H1 (cell line): Measurements from ENCODE around the gene YPEL2. TPM values are rescaled to one million over a fixed set of nuclear protein-coding genes. Genes with fewer than 3 reads are reported as not detected.

Experiments used
- CTCF ChIA-PET: fragments of 300-600 bp; sonication (Branson Sonifier 250); formaldehyde crosslinking; loops from one replicate; lab custom pipeline; 2021; ENCODE audit not compliant: partially characterized antibody; lab: Charles Lee
- POLR2A ChIA-PET: fragments of 300-600 bp; sonication (Branson Sonifier 250); formaldehyde crosslinking; loops from one replicate; lab custom pipeline; 2021; ENCODE audit warnings: inconsistent platforms; ENCODE audit not compliant: partially characterized antibody; lab: Charles Lee
- DNase-seq, 2 experiments: peaks; one replicate each; pipeline versions ENCODE4 v3.0.0 to v3.0.0-alpha.2; 2010 to 2022; ENCODE audit warnings: low spot score in 2 of 2, low read depth in 1 of 2, mixed read lengths in 1 of 2
- FAIRE-seq: peaks from 2 replicates; lab custom pipeline; 2011; peaks lifted over from hg19 to GRCh38; lab: Jason Lieb, UNC
- H2AFZ ChIP-seq: 2 replicates; pipeline ENCODE4 v1.8.1; 2012; ENCODE audit warnings: low read length, inconsistent platforms
- H2AK5ac ChIP-seq: 2 replicates; pipeline ENCODE4 v1.6.1; 2013; ENCODE audit warnings: low read depth, low read length
- H2BK120ac ChIP-seq: replicated peaks from 2 replicates; pipeline ENCODE3; 2013; ENCODE audit warnings: low read depth, low read length, inconsistent platforms
- H2BK12ac ChIP-seq: 2 replicates; pipeline ENCODE4 v1.6.1; 2013; ENCODE audit warnings: low read depth, low read length
- H2BK15ac ChIP-seq: 2 replicates; pipeline ENCODE4 v1.6.1; 2013; ENCODE audit warnings: low read length
- H2BK20ac ChIP-seq: 2 replicates; pipeline ENCODE4 v1.6.1; 2013; ENCODE audit warnings: low read length
- H2BK5ac ChIP-seq: 2 replicates; pipeline ENCODE4 v1.6.1; 2013; ENCODE audit warnings: low read depth, low read length
- H3K14ac ChIP-seq: 2 replicates; pipeline ENCODE4 v1.6.1; 2013; ENCODE audit warnings: inconsistent platforms; ENCODE audit not compliant: insufficient read length
- H3K18ac ChIP-seq: 2 replicates; pipeline ENCODE4 v1.6.1; 2013; ENCODE audit warnings: low read length; ENCODE audit errors: extremely low read depth
- H3K23ac ChIP-seq: 2 replicates; pipeline ENCODE4 v1.6.1; 2013; ENCODE audit warnings: inconsistent platforms; ENCODE audit not compliant: insufficient read length
- H3K23me2 ChIP-seq: 2 replicates; pipeline ENCODE4 v1.6.1; 2013; ENCODE audit warnings: low read depth, low read length
- H3K27ac ChIP-seq: 2 replicates; pipeline ENCODE4 v1.6.1; 2011; ENCODE audit warnings: low read depth, low read length, inconsistent platforms
- H3K27me3 ChIP-seq, 4 experiments: replicated peaks in 1 of 4; 1 replicate in 1 of 4; 2 replicates in 3 of 4; pipeline versions ENCODE4 v1.6.1 to v1.8.1; 2011 to 2013; ENCODE audit warnings: low read length in 3 of 4, mild to moderate bottlenecking in 3 of 4, inconsistent platforms in 2 of 4, mixed read lengths in 2 of 4, moderate library complexity in 1 of 4; ENCODE audit not compliant: control insufficient read depth in 3 of 4, insufficient read depth in 3 of 4; ENCODE audit errors: extremely low read depth in 1 of 4
- H3K36me3 ChIP-seq, 4 experiments: 2 replicates each; pipeline versions ENCODE4 v1.6.1 to v1.8.1; 2011 to 2013; ENCODE audit warnings: mild to moderate bottlenecking in 4 of 4, low read length in 3 of 4, moderate library complexity in 2 of 4, control low read depth in 1 of 4, inconsistent platforms in 1 of 4; ENCODE audit not compliant: insufficient read depth in 4 of 4, control insufficient read depth in 2 of 4
- H3K4ac ChIP-seq: replicated peaks from 2 replicates; pipeline ENCODE3; 2013; ENCODE audit warnings: low read length, low read depth, mixed read lengths, inconsistent platforms; ENCODE audit not compliant: insufficient read length
- H3K4me1 ChIP-seq, 4 experiments: replicated peaks in 1 of 4; 1 replicate in 1 of 4; 2 replicates in 3 of 4; pipeline versions ENCODE4 v1.6.1 to v1.8.1; 2011 to 2013; ENCODE audit warnings: low read length in 3 of 4, inconsistent platforms in 2 of 4, mixed read lengths in 1 of 4; ENCODE audit not compliant: insufficient read depth in 4 of 4, control insufficient read depth in 3 of 4
- H3K4me2 ChIP-seq, 2 experiments: 2 replicates each; pipeline versions ENCODE4 v1.6.1 to v1.8.1; 2011 to 2013; ENCODE audit warnings: low read depth in 2 of 2, low read length in 2 of 2, control low read depth in 1 of 2, inconsistent platforms in 1 of 2, mild to moderate bottlenecking in 1 of 2; ENCODE audit not compliant: insufficient read depth in 1 of 2
- H3K4me3 ChIP-seq, 4 experiments: fragments of 200-600, 300-600 bp in 1 of 4; sonication (generic), shearing (Covaris generic), sonication (Bioruptor Twin) in 1 of 4; 2 replicates each; pipeline versions ENCODE4 v1.5.1 to v1.8.1; 2011 to 2016; ENCODE audit warnings: low read length in 4 of 4, low read depth in 3 of 4, control low read depth in 2 of 4, inconsistent platforms in 2 of 4, mild to moderate bottlenecking in 2 of 4, mixed read lengths in 1 of 4, moderate library complexity in 1 of 4; ENCODE audit not compliant: insufficient read depth in 2 of 4; ENCODE audit errors: extremely low read depth in 1 of 4
- H3K56ac ChIP-seq: replicated peaks from 2 replicates; pipeline ENCODE3; 2013; ENCODE audit warnings: low read depth, mild to moderate bottlenecking, mixed read lengths, low read length, inconsistent platforms; ENCODE audit not compliant: insufficient read length
- H3K79me1 ChIP-seq: 2 replicates; pipeline ENCODE4 v1.6.1; 2013; ENCODE audit warnings: low read depth, low read length, control low read depth
- H3K79me2 ChIP-seq, 2 experiments: 2 replicates each; pipeline versions ENCODE4 v1.6.1 to v1.8.1; 2012 to 2013; ENCODE audit warnings: low read length in 2 of 2, mild to moderate bottlenecking in 2 of 2, inconsistent platforms in 1 of 2; ENCODE audit not compliant: insufficient read depth in 2 of 2, control insufficient read depth in 1 of 2
- H3K9ac ChIP-seq, 4 experiments: replicated peaks in 1 of 4; 1 replicate in 1 of 4; 2 replicates in 3 of 4; pipeline versions ENCODE4 v1.6.1 to v1.8.1; 2011 to 2013; ENCODE audit warnings: low read depth in 3 of 4, low read length in 3 of 4, control low read depth in 2 of 4, mild to moderate bottlenecking in 2 of 4, moderate library complexity in 2 of 4, inconsistent platforms in 1 of 4; ENCODE audit errors: extremely low read depth in 1 of 4
- H3K9me3 ChIP-seq, 2 experiments: 2 replicates each; pipeline versions ENCODE4 v1.6.1 to v1.8.1; 2012 to 2013; ENCODE audit warnings: mild to moderate bottlenecking in 2 of 2, moderate library complexity in 2 of 2, control low read depth in 1 of 2, inconsistent platforms in 1 of 2, low read depth in 1 of 2, low read length in 1 of 2, mixed read lengths in 1 of 2; ENCODE audit not compliant: insufficient read depth in 2 of 2
- H4K20me1 ChIP-seq, 2 experiments: replicated peaks in 1 of 2; 2 replicates each; pipeline versions ENCODE3 to v1.8.1; 2011 to 2013; ENCODE audit warnings: inconsistent platforms in 2 of 2, low read length in 2 of 2, mild to moderate bottlenecking in 1 of 2; ENCODE audit not compliant: insufficient read depth in 2 of 2, control insufficient read depth in 1 of 2
- H4K5ac ChIP-seq: 2 replicates; pipeline ENCODE4 v1.6.1; 2013; ENCODE audit warnings: low read length, low read depth, mixed read lengths, inconsistent platforms; ENCODE audit not compliant: insufficient read length
- H4K8ac ChIP-seq: 2 replicates; pipeline ENCODE4 v1.8.0; 2013; ENCODE audit warnings: mild to moderate bottlenecking, moderate library complexity, low read length, inconsistent platforms; ENCODE audit not compliant: insufficient read depth; ENCODE audit errors: extremely low read depth
- H4K91ac ChIP-seq: replicated peaks from 2 replicates; pipeline ENCODE3; 2013; ENCODE audit warnings: low read length, mixed read lengths, inconsistent platforms; ENCODE audit not compliant: insufficient read length
- BACH1 ChIP-seq: IDR thresholded peaks from 2 replicates; pipeline ENCODE4 v1.6.1; 2012; ENCODE audit warnings: low read length, improper control_type of control experiment
- CEBPB ChIP-seq: IDR thresholded peaks from 2 replicates; pipeline ENCODE4 v1.6.1; 2012; ENCODE audit warnings: low read depth, low read length
- POU5F1 ChIP-seq: IDR thresholded peaks from 2 replicates; pipeline ENCODE4 v1.6.1; 2011; ENCODE audit warnings: low read depth, mild to moderate bottlenecking, low read length, moderate library complexity
- SIRT6 ChIP-seq: IDR thresholded peaks from one replicate; pipeline ENCODE4 v1.7.1; 2012; ENCODE audit warnings: low read length, inconsistent platforms
- TEAD4 ChIP-seq: IDR thresholded peaks from 2 replicates; pipeline ENCODE4 v1.6.1; 2012; ENCODE audit warnings: low read depth, low read length, inconsistent platforms, mixed read lengths
- WGBS, 2 experiments: shearing (Covaris generic) in 1 of 2; methylation state at CpG; one replicate each; pipeline versions ENCODE4 v1.1.6 to v1.1.7; 2013 to 2015; ENCODE audit warnings: low lambda C conversion rate in 2 of 2, mixed read lengths in 2 of 2, inconsistent platforms in 1 of 2, low coverage in 1 of 2, missing lambda C conversion rate in 1 of 2; ENCODE audit not compliant: insufficient replicate concordance in 2 of 2, insufficient coverage in 1 of 2, insufficient read length in 1 of 2; ENCODE audit errors: extremely low coverage in 1 of 2, missing lambda C conversion rate in 1 of 2; 5-methylcytosine and 5-hydroxymethylcytosine counted together
- polyA plus RNA-seq, 7 experiments: library from polyadenylated mRNA; depleted of rRNA in 3 of 7; stranded (reverse) in 5 of 7; unstranded in 2 of 7; fragments of >200 nt in 5 of 7; fragments of 200-250 nt in 2 of 7; gene quantifications; 1 replicate in 5 of 7; 2 replicates in 1 of 7; 4 replicates in 1 of 7; pipeline versions ENCODE4 v1.2.1 to v1.2.3, GENCODE V29; 2011 to 2013; ENCODE audit warnings: missing spikeins in 2 of 7, mixed read lengths in 2 of 7
- total RNA-seq: library from RNA; stranded (reverse); fragmentation: NEBNext Ultra II Directional; extraction: Animal tissue kit (Norgen Biotek cat#: 25700); gene quantifications from 2 replicates; pipeline ENCODE4 v1.2.1, GENCODE V29; 2021

YPEL2 gene
- total and polyA plus RNA-seq, 2 of the 8 experiments (the other 6 are each of a cell fraction or from before 2014, with no cell fraction given): 1.6 to 3.5 TPM

DNA sequence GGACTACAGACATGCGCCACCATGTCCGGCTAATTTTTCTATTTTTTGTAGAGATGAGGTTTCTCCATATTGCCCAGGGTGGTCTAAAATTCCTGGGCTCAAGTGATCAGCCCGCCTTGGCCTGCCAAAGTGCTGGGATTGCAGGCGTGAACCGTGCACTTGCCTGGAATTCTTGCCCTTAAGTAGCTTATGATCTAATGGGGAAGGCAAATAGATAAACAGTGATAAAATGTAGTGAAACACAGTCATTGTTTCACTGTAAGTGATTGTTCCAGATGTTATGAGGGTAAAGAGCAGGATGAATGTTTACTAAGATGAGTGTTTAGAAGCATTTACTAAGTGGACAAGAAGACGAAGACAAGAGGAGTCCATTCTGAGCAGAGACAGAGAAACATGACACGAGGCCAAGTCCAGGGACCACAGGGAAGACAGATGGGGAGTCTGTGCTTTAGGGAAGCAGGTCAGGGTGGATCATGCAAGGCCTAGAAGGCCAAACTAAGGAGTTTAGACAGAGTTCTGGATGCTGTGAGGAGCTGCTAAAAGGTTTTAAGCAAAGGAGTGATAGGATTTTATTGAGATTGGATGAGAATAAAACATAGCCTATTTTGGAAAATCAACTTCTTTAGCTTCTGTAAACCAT, 36.9 kb downstream of the YPEL2 start:
- Histone ChIP-seq H3K4me3 (no peak overlapping the region), H3K36me3 (no peaks in the 10 kb centered on the region), H2AK5ac (no peak overlapping the region), H2AFZ (no peak overlapping the region), H3K27ac (no peak overlapping the region), H2BK12ac (no peak overlapping the region), H4K20me1 (no peaks in the 10 kb centered on the region), H3K23me2 (no peaks in the 10 kb centered on the region), H4K5ac (no peak overlapping the region), H4K8ac (no peak overlapping the region), H3K9me3 (no peaks in the 10 kb centered on the region), H3K9ac (no peak overlapping the region), H3K4me1 (peaks cover 14 to 38% (median 31%) of the 10 kb centered on the region in 4 experiments), H3K14ac (no peak overlapping the region), H3K79me2 (no peaks in the 10 kb centered on the region), H2BK5ac (no peak overlapping the region), H4K91ac (no peak overlapping the region), H3K56ac (no peak overlapping the region), H2BK120ac (no peak overlapping the region), H3K4me2 (no peak overlapping the region), H3K27me3 (no peaks in the 10 kb centered on the region), H3K18ac (no peak overlapping the region), H2BK20ac (no peak overlapping the region), H3K4ac (no peak overlapping the region), H3K23ac (no peak overlapping the region), H2BK15ac (no peak overlapping the region), H3K79me1 (no peaks in the 10 kb centered on the region)
- ChIA-PET CTCF (interaction anchor here (1.3 to 1.7 kb wide), 3 partner anchors 15 to 39 kb away, joined by 3 to 4 read pairs (median 3); no protein-coding TSS in a partner anchor), POLR2A (no interaction called here)
- DNase-seq (no peak), FAIRE-seq (no peak)
- TF ChIP-seq TEAD4 (no peak), CEBPB (no peak), SIRT6 (no peak), POU5F1 (no peak), BACH1 (no peak)
- 93% methylated on average over 7 of the region's 7 CpGs; no CpG with 5 or more reads in 1 of the 2 experiments for whole genome bisulfite sequencing, 2 experiments
